Nephron (organoid): ENCODE data around the gene ZNF688.

Source experiments
- H3K27ac Mint-ChIP-seq, 3 experiments: 2 replicates each; pipeline ENCODE4 v1.8.0; 2020; ENCODE audit warnings: mixed read lengths in 3 of 3, mild to moderate bottlenecking in 2 of 3, moderate library complexity in 1 of 3
- H3K27me3 Mint-ChIP-seq: 2 replicates; pipeline ENCODE4 v1.8.0; 2021; ENCODE audit warnings: low read depth, mild to moderate bottlenecking, moderate library complexity, mixed read lengths
- H3K36me3 Mint-ChIP-seq: 2 replicates; pipeline ENCODE4 v1.8.0; 2020; ENCODE audit warnings: low read depth, mixed read lengths
- H3K4me1 Mint-ChIP-seq: 2 replicates; pipeline ENCODE4 v1.8.0; 2020; ENCODE audit warnings: mixed read lengths
- H3K4me3 Mint-ChIP-seq, 3 experiments: 2 replicates each; pipeline ENCODE4 v1.8.0; 2020; ENCODE audit warnings: mild to moderate bottlenecking in 3 of 3, mixed read lengths in 3 of 3, moderate library complexity in 2 of 3
- H3K9me3 Mint-ChIP-seq: 2 replicates; pipeline ENCODE4 v1.8.0; 2020; ENCODE audit warnings: mixed read lengths
- CTCF ChIP-seq, 3 experiments: fragments of 200-600 bp; sonication (generic); IDR thresholded peaks; one replicate each; pipeline ENCODE4 v1.5.0; 2021; ENCODE audit warnings: antibody characterized with exemption in 3 of 3; ENCODE audit not compliant: unreplicated experiment in 3 of 3

The ZNF688 gene

GRCh38 chr16:30588651-30589050, 17.1 kb upstream of the ZNF688 start:
- Mint-ChIP-seq H3K27ac (no peak overlapping the region), H3K27me3 (no peaks in the 10 kb centered on the region), H3K9me3 (no peaks in the 10 kb centered on the region), H3K4me1 (peaks cover 11% of the 10 kb centered on the region), H3K36me3 (peaks cover 8% of the 10 kb centered on the region), H3K4me3 (no peak overlapping the region)
- no peak for TF ChIP-seq CTCF (IDR thresholded peaks at IDR 0.05; ENCODE audit: unreplicated experiment in 3 of 3)

- peak in 2 of 3 experiments; percentile 11 to 20 for TF ChIP-seq CTCF (IDR thresholded peaks at IDR 0.05; ENCODE audit: unreplicated experiment in 3 of 3)
- Mint-ChIP-seq H3K36me3 (peaks cover 20% of the 10 kb centered on the region), H3K27ac (peak within 1 kb of the TSS; percentile 74 to 91 (median 90)), H3K4me3 (peak within 1 kb of the TSS; percentile 82 to 96 (median 88)), H3K27me3 (no peaks in the 10 kb centered on the region), H3K9me3 (no peaks in the 10 kb centered on the region), H3K4me1 (peaks cover 11% of the 10 kb centered on the region)
Observed at GRCh38 chr16:30585400-30586191, 14.1 kb upstream of the ZNF688 start, which contains the start of gene ZNF785. TSS of gene ZNF785 (minus strand) at chr16:30585697. CDS start at chr16:30585611, 86 bp downstream.

GRCh38 chr16:30585022-30585399, 13.5 kb upstream of the ZNF688 start:
- TF ChIP-seq CTCF (IDR thresholded peaks at IDR 0.05; ENCODE audit: unreplicated experiment in 3 of 3) = no peak
- Mint-ChIP-seq H3K9me3 (no peaks in the 10 kb centered on the region), H3K4me3 (peak overlapping the region; percentile 82 to 96 (median 88)), H3K27me3 (no peaks in the 10 kb centered on the region), H3K36me3 (peaks cover 20% of the 10 kb centered on the region), H3K27ac (peak overlapping the region; percentile 74 to 90 (median 80)), H3K4me1 (peaks cover 11% of the 10 kb centered on the region)

DNA sequence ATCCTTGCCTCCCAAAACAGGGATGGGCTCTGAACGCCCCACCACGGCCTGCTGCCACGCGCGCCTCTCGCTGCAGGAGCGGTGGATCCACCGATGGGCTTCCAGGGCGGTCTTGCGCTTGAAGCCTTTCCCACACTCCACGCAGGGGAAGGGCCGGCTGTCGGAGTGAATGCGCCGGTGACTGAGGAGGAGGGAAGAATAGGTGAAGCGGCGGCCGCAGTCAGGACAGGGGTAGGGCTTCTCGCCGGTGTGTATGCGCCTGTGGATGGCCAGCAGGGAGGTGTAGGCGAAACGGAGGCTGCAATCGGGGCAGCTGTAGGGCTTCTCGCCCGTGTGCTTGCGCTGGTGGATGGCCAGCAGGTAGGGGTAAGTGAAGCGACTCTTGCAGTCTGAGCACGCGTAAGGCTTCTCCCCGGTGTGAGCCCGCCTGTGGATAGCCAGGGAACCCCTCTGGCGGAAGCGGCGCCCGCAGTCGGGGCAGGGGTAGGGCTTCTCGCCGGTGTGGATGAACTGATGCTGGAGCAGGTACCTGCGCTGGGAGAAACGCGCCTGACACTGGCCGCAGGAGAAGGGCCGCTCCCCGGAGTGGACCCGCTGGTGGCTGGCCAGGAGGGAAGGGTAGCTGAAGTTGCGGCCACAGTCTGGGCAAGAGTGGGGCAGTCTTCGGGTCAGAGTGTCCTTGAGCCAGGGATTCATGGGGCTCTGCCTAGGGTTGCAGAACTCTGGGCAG, 11.3 kb upstream of the ZNF688 start:
- TF ChIP-seq CTCF (IDR thresholded peaks at IDR 0.05; ENCODE audit: unreplicated experiment in 3 of 3) = no peak
- Mint-ChIP-seq H3K4me3 (peak overlapping the region in 2 of 3 experiments; percentile 29 to 54), H3K27ac (no peak overlapping the region), H3K36me3 (peaks cover 22% of the 10 kb centered on the region), H3K9me3 (no peaks in the 10 kb centered on the region), H3K27me3 (no peaks in the 10 kb centered on the region), H3K4me1 (peaks cover 11% of the 10 kb centered on the region)

- peaks cover 11% of the 10 kb centered on the region for H3K4me1 Mint-ChIP-seq
- TF ChIP-seq CTCF (IDR thresholded peaks at IDR 0.05; ENCODE audit: unreplicated experiment in 3 of 3) = no peak
- H3K27ac Mint-ChIP-seq = no peak overlapping the region
- peaks cover 21% of the 10 kb centered on the region for H3K36me3 Mint-ChIP-seq
- no peaks in the 10 kb centered on the region for H3K9me3 Mint-ChIP-seq
- H3K4me3 Mint-ChIP-seq = peak overlapping the region in 2 of 3 experiments; percentile 11 to 34
- no peaks in the 10 kb centered on the region for H3K27me3 Mint-ChIP-seq
Observed at GRCh38 chr16:30581457-30581856, 9.9 kb upstream of the ZNF688 start.
